ENCODE measurements around the gene TFEB.

The TFEB gene

DNA sequence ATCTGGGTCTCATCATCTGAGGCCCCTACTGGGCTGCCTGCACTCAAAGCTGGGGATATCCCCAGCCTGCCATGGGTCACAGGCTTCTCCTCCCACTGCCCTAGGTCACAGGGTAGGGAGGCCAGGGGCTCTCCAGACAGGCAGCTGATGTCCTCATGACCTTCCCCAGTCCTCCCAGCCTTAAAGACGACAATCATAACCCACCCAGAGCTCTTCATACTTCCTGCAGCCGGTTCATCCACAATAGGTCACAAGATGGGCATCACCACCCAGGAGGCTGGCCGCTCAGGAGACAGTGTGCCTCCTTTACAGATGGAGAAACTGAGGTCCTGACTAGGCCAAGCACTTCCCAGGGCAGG, 15.2 kb downstream of the TFEB start:
- TF ChIP-seq, protein P1, sequence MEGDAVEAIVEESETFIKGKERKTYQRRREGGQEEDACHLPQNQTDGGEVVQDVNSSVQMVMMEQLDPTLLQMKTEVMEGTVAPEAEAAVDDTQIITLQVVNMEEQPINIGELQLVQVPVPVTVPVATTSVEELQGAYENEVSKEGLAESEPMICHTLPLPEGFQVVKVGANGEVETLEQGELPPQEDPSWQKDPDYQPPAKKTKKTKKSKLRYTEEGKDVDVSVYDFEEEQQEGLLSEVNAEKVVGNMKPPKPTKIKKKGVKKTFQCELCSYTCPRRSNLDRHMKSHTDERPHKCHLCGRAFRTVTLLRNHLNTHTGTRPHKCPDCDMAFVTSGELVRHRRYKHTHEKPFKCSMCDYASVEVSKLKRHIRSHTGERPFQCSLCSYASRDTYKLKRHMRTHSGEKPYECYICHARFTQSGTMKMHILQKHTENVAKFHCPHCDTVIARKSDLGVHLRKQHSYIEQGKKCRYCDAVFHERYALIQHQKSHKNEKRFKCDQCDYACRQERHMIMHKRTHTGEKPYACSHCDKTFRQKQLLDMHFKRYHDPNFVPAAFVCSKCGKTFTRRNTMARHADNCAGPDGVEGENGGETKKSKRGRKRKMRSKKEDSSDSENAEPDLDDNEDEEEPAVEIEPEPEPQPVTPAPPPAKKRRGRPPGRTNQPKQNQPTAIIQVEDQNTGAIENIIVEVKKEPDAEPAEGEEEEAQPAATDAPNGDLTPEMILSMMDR (IDR thresholded peaks at IDR 0.05; ENCODE audit: borderline replicate concordance, insufficient read depth, low read depth, low read length): no peak
- H3K4me3 ChIP-seq (ENCODE audit: low read depth, low read length): no peak overlapping the region

- no peak overlapping the region for H3K4me3 ChIP-seq (ENCODE audit: low read depth, low read length)
- TF ChIP-seq, protein P1 (IDR thresholded peaks at IDR 0.05; ENCODE audit: borderline replicate concordance, insufficient read depth, low read depth, low read length): no peak
Measured at GRCh38 chr6:41719436-41720261, 15.8 kb downstream of the TFEB start.

- TF ChIP-seq, protein P1 (IDR thresholded peaks at IDR 0.05; ENCODE audit: borderline replicate concordance, insufficient read depth, low read depth, low read length): no peak
Measured at GRCh38 chr6:41718828-41719227, 16.6 kb downstream of the TFEB start.

GRCh38 chr6:41717392-41717736, 18.0 kb downstream of the TFEB start:
- no peak overlapping the region for H3K4me3 ChIP-seq (ENCODE audit: low read depth, low read length)
- TF ChIP-seq, protein P1 (IDR thresholded peaks at IDR 0.05; ENCODE audit: borderline replicate concordance, insufficient read depth, low read depth, low read length): no peak

More at GRCh38 chr6:41718828-41719227, 16.6 kb downstream of the TFEB start:
- no peak overlapping the region for H3K4me3 ChIP-seq (ENCODE audit: low read depth, low read length)

DNA sequence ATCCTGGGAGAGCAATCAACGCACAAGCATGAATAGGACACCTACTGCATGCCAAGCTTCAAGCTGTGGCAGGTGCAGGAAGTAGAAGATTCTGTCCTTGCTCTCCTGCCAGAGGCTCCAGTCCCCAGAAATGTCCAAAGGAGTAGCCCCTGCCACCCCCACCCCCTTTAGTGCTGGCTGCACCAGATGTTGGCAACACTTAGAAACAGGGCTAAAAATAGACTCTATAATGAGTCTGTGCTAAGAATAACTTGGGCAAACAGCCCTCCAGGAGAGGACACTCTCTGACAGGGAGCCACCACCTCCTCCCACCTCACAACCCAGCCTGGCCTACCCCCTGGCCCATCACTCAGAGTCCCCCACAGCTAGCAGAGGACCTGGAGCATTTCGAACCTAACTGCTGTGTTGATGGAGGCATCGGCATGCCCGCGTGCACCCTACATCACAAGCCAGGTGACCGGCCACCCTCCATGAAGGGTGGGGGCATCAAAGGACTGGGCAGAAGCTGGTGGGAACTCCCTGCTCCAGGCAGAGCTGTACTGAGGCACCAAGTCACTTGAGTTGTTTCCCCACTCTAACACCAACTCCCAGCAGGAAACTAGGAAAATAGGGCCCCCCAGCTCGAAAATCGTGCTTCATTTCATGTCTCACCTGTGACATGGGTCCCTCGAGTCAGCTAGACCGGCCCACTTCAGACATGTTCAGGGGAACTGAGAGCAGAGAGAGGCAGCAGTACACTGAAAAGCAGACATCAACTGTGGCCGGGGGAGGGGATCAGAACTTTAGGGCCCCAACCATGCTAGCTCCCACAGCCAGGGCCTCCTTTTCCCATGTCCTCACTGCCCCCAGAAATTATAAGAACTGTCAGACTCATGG, 18.7 kb downstream of the TFEB start:
- TF ChIP-seq, protein P1 (IDR thresholded peaks at IDR 0.05; ENCODE audit: borderline replicate concordance, insufficient read depth, low read depth, low read length): no peak
- H3K4me3 ChIP-seq (ENCODE audit: low read depth, low read length): no peak overlapping the region

- H3K4me3 ChIP-seq (ENCODE audit: low read depth, low read length): no peak overlapping the region
- TF ChIP-seq, protein P1 (IDR thresholded peaks at IDR 0.05; ENCODE audit: borderline replicate concordance, insufficient read depth, low read depth, low read length): no peak
Measured at GRCh38 chr6:41715795-41716515, 19.5 kb downstream of the TFEB start.

All from GM12875 (cell line).